H9 (cell line): ENCODE data around the gene CCDC102A. TPM values are rescaled to one million over a fixed set of nuclear protein-coding genes. Genes with fewer than 3 reads are reported as not detected.

Experiments used
- DNase-seq: peaks from one replicate; pipeline ENCODE4 v3.0.0-alpha.2; 2017
- H2AFZ ChIP-seq: one replicate; pipeline ENCODE4 v1.6.1; 2013; ENCODE audit warnings: mild to moderate bottlenecking, low read length, control low read depth, moderate library complexity
- H2AK5ac ChIP-seq: 2 replicates; pipeline ENCODE4 v1.6.1; 2013; ENCODE audit warnings: low read length, control low read depth, mixed read lengths; ENCODE audit not compliant: insufficient read length
- H2BK120ac ChIP-seq: one replicate; pipeline ENCODE4 v1.6.1; 2013; ENCODE audit warnings: low read depth, mild to moderate bottlenecking, low read length, control low read depth, inconsistent platforms; ENCODE audit not compliant: poor library complexity, severe bottlenecking
- H2BK12ac ChIP-seq: 2 replicates; pipeline ENCODE4 v1.6.1; 2013; ENCODE audit warnings: low read length, control low read depth, mixed read lengths, low read depth; ENCODE audit not compliant: insufficient read length
- H2BK15ac ChIP-seq: 2 replicates; pipeline ENCODE4 v1.6.1; 2013; ENCODE audit warnings: low read depth, low read length, control low read depth
- H2BK20ac ChIP-seq: one replicate; pipeline ENCODE4 v1.6.1; 2013; ENCODE audit warnings: low read depth, mild to moderate bottlenecking, low read length, control low read depth, inconsistent platforms; ENCODE audit not compliant: poor library complexity, severe bottlenecking
- H2BK5ac ChIP-seq: 2 replicates; pipeline ENCODE4 v1.6.1; 2013; ENCODE audit warnings: low read length, control low read depth, mixed read lengths; ENCODE audit not compliant: insufficient read length
- H3K14ac ChIP-seq: 2 replicates; pipeline ENCODE4 v1.6.1; 2013; ENCODE audit warnings: low read length, control low read depth; ENCODE audit not compliant: insufficient read depth
- H3K18ac ChIP-seq: 2 replicates; pipeline ENCODE4 v1.6.1; 2013; ENCODE audit warnings: low read depth, mild to moderate bottlenecking, mixed read lengths, low read length, control low read depth; ENCODE audit not compliant: insufficient read length
- H3K23ac ChIP-seq: 2 replicates; pipeline ENCODE4 v1.6.1; 2013; ENCODE audit warnings: low read length, control low read depth, mixed read lengths, low read depth; ENCODE audit not compliant: insufficient read length
- H3K23me2 ChIP-seq: 2 replicates; pipeline ENCODE4 v1.6.1; 2013; ENCODE audit warnings: low read depth, mild to moderate bottlenecking, mixed read lengths, low read length, control low read depth; ENCODE audit not compliant: insufficient read length, poor library complexity, severe bottlenecking
- H3K27ac ChIP-seq: 2 replicates; pipeline ENCODE4 v1.5.1; 2013; ENCODE audit warnings: low read length, control low read depth, mixed read lengths, low read depth; ENCODE audit not compliant: insufficient read length
- H3K27me3 ChIP-seq: 2 replicates; pipeline ENCODE4 v1.6.1; 2013; ENCODE audit warnings: low read length, control low read depth, inconsistent platforms; ENCODE audit not compliant: insufficient read depth
- H3K4ac ChIP-seq: 2 replicates; pipeline ENCODE4 v1.6.1; 2013; ENCODE audit warnings: low read depth, mild to moderate bottlenecking, control low read depth, inconsistent platforms, low read length, moderate library complexity
- H3K4me1 ChIP-seq: 2 replicates; pipeline ENCODE4 v1.6.1; 2013; ENCODE audit warnings: low read length, control low read depth, inconsistent platforms; ENCODE audit not compliant: insufficient read depth
- H3K4me2 ChIP-seq: 2 replicates; pipeline ENCODE4 v1.6.1; 2013; ENCODE audit warnings: low read length, control low read depth, mixed read lengths; ENCODE audit not compliant: insufficient read length, insufficient read depth
- H3K56ac ChIP-seq: 2 replicates; pipeline ENCODE4 v1.6.1; 2013; ENCODE audit warnings: low read depth, mild to moderate bottlenecking, mixed read lengths, low read length, control low read depth; ENCODE audit not compliant: insufficient read length
- H3K79me1 ChIP-seq: 2 replicates; pipeline ENCODE4 v1.6.1; 2013; ENCODE audit warnings: low read depth, mild to moderate bottlenecking, moderate library complexity, low read length, control low read depth, inconsistent platforms; ENCODE audit not compliant: insufficient read depth, poor library complexity, severe bottlenecking
- H3K79me2 ChIP-seq: 2 replicates; pipeline ENCODE4 v1.6.1; 2013; ENCODE audit warnings: low read length, control low read depth, inconsistent platforms; ENCODE audit not compliant: insufficient read depth
- H3K9ac ChIP-seq: 2 replicates; pipeline ENCODE4 v1.6.1; 2013; ENCODE audit warnings: low read length, control low read depth, mixed read lengths; ENCODE audit not compliant: insufficient read length; ENCODE audit errors: extremely low read depth
- H3K9me3 ChIP-seq: one replicate; pipeline ENCODE4 v1.6.1; 2013; ENCODE audit warnings: low read depth, low read length, inconsistent platforms; ENCODE audit not compliant: control insufficient read depth
- H3T11ph ChIP-seq: one replicate; pipeline ENCODE4 v1.6.1; 2013; ENCODE audit warnings: mild to moderate bottlenecking, low read length, control low read depth, inconsistent platforms
- H4K20me1 ChIP-seq: one replicate; pipeline ENCODE4 v1.6.1; 2013; ENCODE audit not compliant: control insufficient read depth, insufficient read length, insufficient read depth
- H4K5ac ChIP-seq: 2 replicates; pipeline ENCODE4 v1.6.1; 2013; ENCODE audit warnings: low read depth, mild to moderate bottlenecking, mixed read lengths, low read length, control low read depth; ENCODE audit not compliant: insufficient read length
- H4K8ac ChIP-seq: replicated peaks from 2 replicates; pipeline ENCODE4 v1.6.1; 2013; ENCODE audit warnings: low read length, control low read depth, mixed read lengths, low read depth; ENCODE audit not compliant: insufficient read length
- H4K91ac ChIP-seq: 2 replicates; pipeline ENCODE4 v1.6.1; 2013; ENCODE audit warnings: low read depth, mild to moderate bottlenecking, moderate library complexity, mixed read lengths, low read length, control low read depth; ENCODE audit not compliant: insufficient read length
- H3K27ac Mint-ChIP-seq, 3 experiments: 2 replicates in 2 of 3; 3 replicates in 1 of 3; pipeline ENCODE4 v1.8.0; 2020 to 2021; ENCODE audit warnings: mixed read lengths in 3 of 3, mild to moderate bottlenecking in 1 of 3, moderate library complexity in 1 of 3
- H3K27me3 Mint-ChIP-seq: 2 replicates; pipeline ENCODE4 v1.8.0; 2021; ENCODE audit warnings: low read depth, mild to moderate bottlenecking, moderate library complexity, mixed read lengths
- H3K36me3 Mint-ChIP-seq, 3 experiments: 2 replicates in 2 of 3; 3 replicates in 1 of 3; pipeline ENCODE4 v1.8.0; 2020 to 2021; ENCODE audit warnings: low read depth in 3 of 3, mixed read lengths in 3 of 3; ENCODE audit not compliant: insufficient read depth in 1 of 3
- H3K4me1 Mint-ChIP-seq, 2 experiments: 2 replicates each; pipeline ENCODE4 v1.8.0; 2020; ENCODE audit warnings: mixed read lengths in 2 of 2
- H3K4me3 Mint-ChIP-seq, 2 experiments: 2 replicates in 1 of 2; 3 replicates in 1 of 2; pipeline ENCODE4 v1.8.0; 2020 to 2021; ENCODE audit warnings: mild to moderate bottlenecking in 2 of 2, mixed read lengths in 2 of 2, moderate library complexity in 1 of 2
- H3K9me3 Mint-ChIP-seq, 2 experiments: 2 replicates in 1 of 2; 3 replicates in 1 of 2; pipeline ENCODE4 v1.8.0; 2020; ENCODE audit warnings: mild to moderate bottlenecking in 2 of 2, mixed read lengths in 2 of 2, moderate library complexity in 1 of 2
- CTCF ChIP-seq: fragments of 200-600 bp; sonication (generic); conservative IDR thresholded peaks from 3 replicates; pipeline ENCODE4 v1.8.0; 2021; ENCODE audit warnings: antibody characterized with exemption, mild to moderate bottlenecking
- WGBS: extraction: QIAGEN DNeasy Blood & Tissue Kit; methylation state at CpG from one replicate; pipeline ENCODE4 v1.1.7; 2013; ENCODE audit warnings: missing lambda C conversion rate, low lambda C conversion rate, mixed read lengths; ENCODE audit not compliant: insufficient read length; ENCODE audit errors: extremely low coverage; 5-methylcytosine and 5-hydroxymethylcytosine counted together
- total RNA-seq: library from RNA; stranded (reverse); gene quantifications from 2 replicates; pipeline ENCODE4 v1.2.1, GENCODE V29; 2021

Gene CCDC102A
- total RNA-seq, 1 experiment from 2014 or later = 8.2 TPM

GRCh38 chr16:57565461-57565860 is 29.1 kb upstream of the CCDC102A start:
- H3K36me3 Mint-ChIP-seq = peaks cover 29 to 38% (median 33%) of the 10 kb centered on the region in 3 experiments

More at GRCh38 chr16:57565461-57565860, 29.1 kb upstream of the CCDC102A start:
- H2BK5ac ChIP-seq = no peak overlapping the region
- no peak overlapping the region for H4K5ac ChIP-seq
- Mint-ChIP-seq H3K27me3 (peaks cover 12% of the 10 kb centered on the region), H3K4me1 (peaks cover 0 to 4% of the 10 kb centered on the region in 2 experiments; a peak in 1 of 4 replicates), H3K27ac (no peak overlapping the region), H3K9me3 (peaks cover 22 to 29% of the 10 kb centered on the region in 2 experiments), H3K4me3 (no peak overlapping the region; a peak in 1 of 5 replicates)
- no peaks in the 10 kb centered on the region for H3K27me3 ChIP-seq
- no peak overlapping the region for H3K18ac ChIP-seq
- H3K56ac ChIP-seq = no peak overlapping the region
- H3K9me3 ChIP-seq = no peaks in the 10 kb centered on the region
- H2BK15ac ChIP-seq = no peak overlapping the region
- H3K23me2 ChIP-seq = no peaks in the 10 kb centered on the region
- no peak overlapping the region for H4K91ac ChIP-seq
- no peaks in the 10 kb centered on the region for H3K79me1 ChIP-seq
- no peak overlapping the region for H3T11ph ChIP-seq
- no peaks in the 10 kb centered on the region for H4K20me1 ChIP-seq
- no peak overlapping the region for H2AK5ac ChIP-seq
- no peak overlapping the region for H2BK12ac ChIP-seq
- H3K79me2 ChIP-seq = no peaks in the 10 kb centered on the region
- H3K9ac ChIP-seq = no peak overlapping the region
- no peak for TF ChIP-seq CTCF
- H3K27ac ChIP-seq = no peak overlapping the region
- no peaks in the 10 kb centered on the region for H3K4me1 ChIP-seq
- no peak overlapping the region for H4K8ac ChIP-seq
- H3K4ac ChIP-seq = no peak overlapping the region
- DNase-seq = no peak
- H2BK120ac ChIP-seq = no peak overlapping the region
- H3K14ac ChIP-seq = no peak overlapping the region
- no CpG with 5 or more reads among the region's 3 CpGs for WGBS
- H3K4me2 ChIP-seq = no peak overlapping the region
- no peak overlapping the region for H3K23ac ChIP-seq
- no peak overlapping the region for H2AFZ ChIP-seq
- no peak overlapping the region for H2BK20ac ChIP-seq
